Ishikawa (cell line): ENCODE data around the gene IGFBP4.

Source experiments
- CEBPB ChIP-seq: IDR thresholded peaks from 2 replicates; pipeline ENCODE4 v1.6.1; 2012
- CREB1 ChIP-seq: IDR thresholded peaks from 2 replicates; pipeline ENCODE4 v1.6.1; 2012; ENCODE audit warnings: low read depth
- EGR1 ChIP-seq: IDR thresholded peaks from 2 replicates; pipeline ENCODE4 v1.6.1; 2012
- EP300 ChIP-seq: IDR thresholded peaks from 2 replicates; pipeline ENCODE4 v1.6.1; 2012; ENCODE audit warnings: borderline replicate concordance
- FOXM1 ChIP-seq: IDR thresholded peaks from 2 replicates; pipeline ENCODE4 v1.6.1; 2012; ENCODE audit warnings: low read depth, borderline replicate concordance
- NFIC ChIP-seq: IDR thresholded peaks from 2 replicates; pipeline ENCODE4 v1.6.1; 2012
- RAD21 ChIP-seq: IDR thresholded peaks from 2 replicates; pipeline ENCODE4 v1.6.1; 2012; ENCODE audit warnings: low read depth
- TAF1 ChIP-seq: IDR thresholded peaks from 2 replicates; pipeline ENCODE4 v1.6.1; 2012; ENCODE audit warnings: low read depth, mild to moderate bottlenecking
- TCF12 ChIP-seq: IDR thresholded peaks from 2 replicates; pipeline ENCODE4 v1.6.1; 2012; ENCODE audit warnings: low read depth
- TEAD4 ChIP-seq: IDR thresholded peaks from 2 replicates; pipeline ENCODE4 v1.6.1; 2012
- YY1 ChIP-seq: IDR thresholded peaks from 2 replicates; pipeline ENCODE4 v1.6.1; 2012; ENCODE audit warnings: low read depth
- ZBTB7A ChIP-seq: IDR thresholded peaks from 2 replicates; pipeline ENCODE4 v1.6.1; 2012; ENCODE audit warnings: low read depth
- TF ChIP-seq, protein P1 (sequence below): IDR thresholded peaks from 2 replicates; pipeline ENCODE4 v1.6.1; 2012
- TF ChIP-seq, protein P2 (sequence below): IDR thresholded peaks from 2 replicates; pipeline ENCODE4 v1.6.1; 2012
- TF ChIP-seq, protein P3 (sequence below): IDR thresholded peaks from 2 replicates; pipeline ENCODE4 v1.6.1; 2012; ENCODE audit warnings: low read depth, mild to moderate bottlenecking

The IGFBP4 gene

DNA sequence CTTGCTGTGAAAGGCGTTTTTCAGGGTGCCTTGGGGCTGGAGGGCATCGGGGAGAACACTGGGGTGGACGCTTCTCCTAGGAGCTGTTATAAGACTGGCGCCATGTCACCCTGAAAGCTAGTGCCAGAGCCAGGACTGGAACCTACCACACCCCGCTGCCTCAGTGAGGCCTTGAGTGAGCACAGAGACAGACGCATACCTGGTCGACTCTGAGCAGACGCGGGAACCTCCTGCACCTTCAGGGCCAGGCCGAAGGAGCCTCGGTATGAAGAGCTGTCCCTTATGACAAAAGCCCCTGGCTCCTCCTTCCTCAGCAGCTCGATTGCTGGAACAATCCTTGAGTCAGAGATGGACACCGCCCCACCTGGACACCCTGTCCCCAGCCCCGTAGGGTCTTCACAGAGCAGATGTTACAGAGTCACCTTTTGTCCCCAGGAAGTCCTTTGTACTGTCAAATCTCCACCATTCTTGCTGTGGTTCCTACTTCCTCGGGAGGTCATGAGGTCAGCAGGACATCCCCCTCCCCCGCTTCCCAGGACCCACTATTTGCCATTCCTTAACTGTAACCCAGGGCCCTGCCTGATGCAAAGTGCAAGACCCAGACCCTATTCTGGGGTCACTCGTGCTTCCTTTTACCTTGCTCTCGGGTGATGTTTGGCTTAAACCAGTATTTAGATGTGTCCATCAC is 41.2 kb downstream of the IGFBP4 start:
- TF ChIP-seq TCF12: no peak
- no peak for TF ChIP-seq EGR1
- TF ChIP-seq ZBTB7A: no peak
- no peak for TF ChIP-seq TAF1
- TF ChIP-seq, protein P1, sequence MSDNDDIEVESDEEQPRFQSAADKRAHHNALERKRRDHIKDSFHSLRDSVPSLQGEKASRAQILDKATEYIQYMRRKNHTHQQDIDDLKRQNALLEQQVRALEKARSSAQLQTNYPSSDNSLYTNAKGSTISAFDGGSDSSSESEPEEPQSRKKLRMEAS: no peak
- no peak for TF ChIP-seq NFIC
- no peak for TF ChIP-seq YY1
- TF ChIP-seq EP300: no peak
- TF ChIP-seq TEAD4: no peak
- TF ChIP-seq FOXM1: no peak
- TF ChIP-seq RAD21: no peak
- TF ChIP-seq, protein P2, sequence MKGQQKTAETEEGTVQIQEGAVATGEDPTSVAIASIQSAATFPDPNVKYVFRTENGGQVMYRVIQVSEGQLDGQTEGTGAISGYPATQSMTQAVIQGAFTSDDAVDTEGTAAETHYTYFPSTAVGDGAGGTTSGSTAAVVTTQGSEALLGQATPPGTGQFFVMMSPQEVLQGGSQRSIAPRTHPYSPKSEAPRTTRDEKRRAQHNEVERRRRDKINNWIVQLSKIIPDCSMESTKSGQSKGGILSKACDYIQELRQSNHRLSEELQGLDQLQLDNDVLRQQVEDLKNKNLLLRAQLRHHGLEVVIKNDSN: no peak
- TF ChIP-seq CREB1: no peak
- TF ChIP-seq, protein P3, sequence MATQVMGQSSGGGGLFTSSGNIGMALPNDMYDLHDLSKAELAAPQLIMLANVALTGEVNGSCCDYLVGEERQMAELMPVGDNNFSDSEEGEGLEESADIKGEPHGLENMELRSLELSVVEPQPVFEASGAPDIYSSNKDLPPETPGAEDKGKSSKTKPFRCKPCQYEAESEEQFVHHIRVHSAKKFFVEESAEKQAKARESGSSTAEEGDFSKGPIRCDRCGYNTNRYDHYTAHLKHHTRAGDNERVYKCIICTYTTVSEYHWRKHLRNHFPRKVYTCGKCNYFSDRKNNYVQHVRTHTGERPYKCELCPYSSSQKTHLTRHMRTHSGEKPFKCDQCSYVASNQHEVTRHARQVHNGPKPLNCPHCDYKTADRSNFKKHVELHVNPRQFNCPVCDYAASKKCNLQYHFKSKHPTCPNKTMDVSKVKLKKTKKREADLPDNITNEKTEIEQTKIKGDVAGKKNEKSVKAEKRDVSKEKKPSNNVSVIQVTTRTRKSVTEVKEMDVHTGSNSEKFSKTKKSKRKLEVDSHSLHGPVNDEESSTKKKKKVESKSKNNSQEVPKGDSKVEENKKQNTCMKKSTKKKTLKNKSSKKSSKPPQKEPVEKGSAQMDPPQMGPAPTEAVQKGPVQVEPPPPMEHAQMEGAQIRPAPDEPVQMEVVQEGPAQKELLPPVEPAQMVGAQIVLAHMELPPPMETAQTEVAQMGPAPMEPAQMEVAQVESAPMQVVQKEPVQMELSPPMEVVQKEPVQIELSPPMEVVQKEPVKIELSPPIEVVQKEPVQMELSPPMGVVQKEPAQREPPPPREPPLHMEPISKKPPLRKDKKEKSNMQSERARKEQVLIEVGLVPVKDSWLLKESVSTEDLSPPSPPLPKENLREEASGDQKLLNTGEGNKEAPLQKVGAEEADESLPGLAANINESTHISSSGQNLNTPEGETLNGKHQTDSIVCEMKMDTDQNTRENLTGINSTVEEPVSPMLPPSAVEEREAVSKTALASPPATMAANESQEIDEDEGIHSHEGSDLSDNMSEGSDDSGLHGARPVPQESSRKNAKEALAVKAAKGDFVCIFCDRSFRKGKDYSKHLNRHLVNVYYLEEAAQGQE: no peak
- no peak for TF ChIP-seq CEBPB

DNA sequence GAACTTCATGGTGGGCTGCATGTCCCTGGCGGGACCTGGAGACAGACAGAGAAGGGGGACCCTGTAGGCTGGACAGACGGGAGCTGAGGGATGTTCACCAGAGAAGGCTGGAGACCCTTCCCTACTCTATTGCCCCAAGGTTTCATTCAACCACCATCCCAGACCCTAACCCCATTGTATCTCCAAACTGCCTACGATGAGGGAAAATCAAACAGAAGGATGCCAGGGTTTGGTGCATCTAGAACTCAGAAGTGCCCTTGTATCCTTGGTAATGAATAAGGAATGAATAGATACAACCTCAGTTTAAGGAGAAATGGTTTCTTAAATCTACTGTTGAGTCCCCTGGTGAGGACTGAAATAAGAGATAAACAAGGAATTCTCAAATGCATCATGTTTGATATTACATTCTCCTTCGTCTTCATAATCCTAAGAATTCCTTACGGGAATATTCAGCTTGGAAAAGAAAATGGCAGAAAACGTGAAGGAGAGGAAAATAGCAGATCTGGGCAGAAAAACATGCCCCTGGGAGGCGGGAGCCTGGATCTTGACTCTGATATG is 41.8 kb downstream of the IGFBP4 start:
- no peak for TF ChIP-seq ZBTB7A
- TF ChIP-seq CEBPB: no peak
- TF ChIP-seq YY1: no peak
- TF ChIP-seq CREB1: no peak
- no peak for TF ChIP-seq EP300
- no peak for TF ChIP-seq TAF1
- no peak for TF ChIP-seq NFIC
- TF ChIP-seq TCF12: no peak
- no peak for TF ChIP-seq RAD21
- no peak for TF ChIP-seq TEAD4
- TF ChIP-seq, protein P3: no peak
- TF ChIP-seq, protein P2: no peak
- no peak for TF ChIP-seq EGR1

DNA sequence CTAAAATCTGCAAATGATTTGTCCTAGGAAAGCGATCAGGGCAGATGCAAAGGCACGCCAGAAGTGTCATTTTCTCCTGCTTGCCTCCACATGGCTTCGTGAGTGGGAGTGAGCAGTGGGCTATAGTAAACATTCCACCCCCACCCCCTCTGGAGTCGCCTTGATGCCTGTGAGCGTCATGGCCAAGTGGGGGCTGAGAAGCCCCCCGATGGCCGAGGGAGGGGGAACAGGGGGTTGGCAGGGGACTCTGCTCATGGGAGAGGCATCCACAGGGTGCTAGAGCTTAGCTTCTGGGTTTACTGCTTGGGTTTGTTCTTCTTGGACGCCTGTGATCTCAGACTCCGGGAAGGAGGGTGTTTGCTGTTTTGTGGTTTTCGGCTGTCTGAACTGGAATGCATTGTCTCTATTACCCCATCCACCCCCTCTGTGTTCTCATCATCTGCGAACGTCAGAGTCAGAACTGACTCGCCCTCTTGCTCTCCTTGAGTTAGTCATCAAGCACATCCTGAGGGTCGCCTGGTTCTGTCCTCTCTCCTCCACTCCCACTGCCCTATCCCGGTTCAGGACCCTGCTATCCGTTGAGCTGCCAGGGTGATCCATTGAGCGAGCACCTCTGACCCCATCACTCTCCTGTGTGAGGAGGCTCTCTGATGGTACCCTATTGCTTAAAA is 42.7 kb downstream of the IGFBP4 start:
- TF ChIP-seq YY1 (no peak), EGR1 (no peak; the same call in 1 of the 2 replicates), CEBPB (no peak), EP300 (peak; percentile 88), NFIC (no peak), CREB1 (no peak), TCF12 (no peak), TAF1 (no peak), TEAD4 (peak; percentile 51; the same call in 1 of the 2 replicates), RAD21 (no peak; the same call in 1 of the 2 replicates), ZBTB7A (0 out of 2 replicates have a peak, but pooled peaks have one; percentile 52), FOXM1 (no peak)
- TF ChIP-seq, protein P2: no peak
- TF ChIP-seq, protein P1: no peak
- TF ChIP-seq, protein P3: no peak
